A549 treated with AZD2906 at 1 μM for 4 hours (cell line): ENCODE data around the gene NACA. TPM values are rescaled to one million over a fixed set of nuclear protein-coding genes. Genes with fewer than 3 reads are reported as not detected.

Experiments
- total RNA-seq: library from RNA; stranded (reverse); fragments of 200-300 nt; extraction: Qiagen RNA extraction; gene quantifications from 5 replicates; pipeline ENCODE4 v1.2.3, GENCODE V29; 2022

The NACA gene
- total RNA-seq, result 1,458 to 1,777 TPM (median 1,493 TPM) in 5 replicates

DNA sequence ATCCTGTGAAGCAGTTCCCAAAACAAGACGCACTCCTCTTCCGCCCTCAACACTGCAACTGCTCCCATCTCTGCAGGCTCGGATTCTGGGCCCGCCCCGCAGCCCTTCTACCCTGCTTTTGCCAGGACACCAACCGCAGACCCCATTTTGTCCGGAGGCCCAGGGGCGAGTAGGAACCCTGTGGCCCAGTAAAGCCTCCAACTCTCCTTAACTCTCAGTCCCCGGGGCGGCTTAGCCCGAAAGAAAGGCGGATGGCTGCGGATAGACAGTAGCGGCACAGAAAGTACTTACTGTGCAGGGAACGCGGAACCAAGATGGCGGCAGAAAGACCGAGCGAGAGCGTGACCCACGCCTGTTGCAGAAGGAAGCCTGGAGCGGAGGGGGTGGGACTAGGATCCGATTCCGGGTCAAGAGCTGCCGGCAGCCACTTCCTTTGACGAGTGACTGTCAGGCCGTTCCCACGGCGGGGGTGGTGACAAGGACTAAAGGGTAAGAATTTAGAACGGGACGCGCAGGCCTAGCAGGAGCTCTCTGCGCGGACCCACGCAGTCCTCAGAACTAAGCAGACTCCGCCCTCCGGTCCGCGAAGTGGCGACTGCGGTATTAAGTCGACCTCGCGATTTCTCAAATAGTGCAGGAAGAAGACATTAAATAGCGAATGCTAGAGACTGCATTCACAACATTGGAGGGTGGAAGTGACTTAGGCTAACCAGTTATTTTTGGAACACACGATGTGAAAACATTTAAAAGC lies at the start of gene NACA:
Gene NACA (minus strand): TSS at position 328 of the 751 bp plus-strand sequence. CDS start 778 bp downstream, outside the sequence.

DNA sequence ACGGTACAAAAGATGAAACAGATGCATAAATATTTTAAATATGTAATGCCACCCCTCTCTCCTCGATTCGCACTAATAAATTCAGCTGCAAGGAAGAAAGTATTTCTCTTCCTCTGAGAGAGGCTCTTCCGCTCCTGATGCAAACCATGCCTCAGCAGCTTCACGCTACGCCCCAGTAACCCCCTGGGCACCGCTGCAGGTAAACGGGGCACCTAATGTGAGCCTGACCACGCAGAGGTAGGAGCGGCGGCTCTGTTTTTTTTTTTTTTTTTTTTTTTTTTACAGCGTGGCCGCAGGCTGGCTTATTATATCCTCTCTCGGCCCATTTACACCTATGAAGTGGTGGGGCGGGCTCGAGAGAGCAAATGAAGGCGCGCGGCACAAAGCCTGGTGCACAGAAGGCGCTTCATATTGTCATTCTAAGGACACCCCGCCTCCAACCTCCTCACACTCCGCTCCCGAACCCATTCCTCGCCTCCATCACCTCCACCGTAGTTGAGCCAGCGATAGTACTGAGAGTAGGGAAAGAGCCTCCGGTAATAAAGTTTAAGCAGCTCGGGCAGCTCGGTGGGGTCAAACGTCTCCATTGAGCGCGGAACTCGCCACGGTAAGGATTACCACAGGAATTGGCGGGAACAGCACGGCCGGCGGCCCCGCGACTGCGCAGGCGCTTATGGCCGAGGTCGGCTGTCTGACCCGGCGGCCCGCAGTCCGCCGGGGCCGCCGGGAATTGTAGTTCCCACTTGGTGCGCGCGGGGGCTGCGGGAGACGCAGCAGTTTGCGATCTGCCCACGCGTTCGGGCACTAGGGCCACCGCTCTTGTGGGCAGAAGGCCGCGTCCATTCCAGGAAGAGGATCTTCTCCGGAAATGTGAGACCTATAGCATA lies 26.9 kb upstream of the NACA start, which contains the start of gene PRIM1:
Gene PRIM1 (minus strand): TSS at position 612 of the 887 bp plus-strand sequence. CDS start 25 bp downstream, at position 587.

DNA sequence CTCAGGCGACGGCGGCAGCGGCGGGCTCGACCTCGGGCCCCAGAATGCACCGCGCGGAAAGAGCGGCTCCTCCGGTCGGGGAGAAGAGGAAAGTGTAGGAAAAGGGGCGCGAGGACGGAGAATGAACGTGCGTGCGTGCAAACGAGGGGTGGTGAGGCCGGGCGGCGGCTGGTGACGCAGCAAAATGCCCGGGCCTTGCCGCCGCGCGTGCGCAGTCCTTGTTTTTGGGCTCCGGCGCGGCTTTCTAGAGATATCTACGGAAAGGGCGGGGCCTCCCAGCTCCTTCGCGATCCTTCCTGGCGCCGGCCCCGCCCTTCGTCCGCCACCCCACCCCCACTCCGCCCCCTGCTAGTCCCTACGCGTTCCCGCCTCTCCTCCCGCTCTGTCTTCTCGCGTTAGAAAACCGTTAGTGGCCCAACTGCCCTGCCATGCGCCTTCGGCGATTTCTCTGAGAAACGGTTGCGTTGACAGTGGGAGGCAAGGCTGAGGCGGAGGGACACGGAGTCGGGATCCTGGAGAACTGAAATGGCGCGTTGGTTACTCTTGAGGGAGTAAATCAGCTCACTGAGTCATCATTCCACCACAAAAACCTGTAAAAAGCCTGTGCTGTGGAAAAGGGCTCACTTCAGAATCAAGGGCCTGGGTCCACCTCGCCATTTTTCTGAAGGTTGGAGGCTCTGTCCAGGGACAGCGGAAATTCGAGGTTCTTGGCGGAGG lies 36.8 kb downstream of the NACA start, which contains the start of gene PTGES3:
Gene PTGES3 (minus strand): TSS at position 156 of the 717 bp plus-strand sequence. CDS start 285 bp downstream, outside the sequence.

Other genes with a start within 250 kb of the NACA start
- 0.15 to 0.62 TPM (median 0.20 TPM) in 5 replicates for gene GLS2, start 237.1 kb downstream of the NACA start, total RNA-seq
- gene RBMS2, start 203.5 kb downstream of the NACA start, total RNA-seq, result 7.1 to 12.7 TPM (median 9.1 TPM) in 5 replicates
- gene BAZ2A, start 95.0 kb downstream of the NACA start, total RNA-seq, result 28.9 to 40.4 TPM (median 35.6 TPM) in 5 replicates
- 838 to 914 TPM (median 893 TPM) in 5 replicates for gene ATP5F1B, start 79.3 kb downstream of the NACA start, total RNA-seq
- 340 to 396 TPM (median 363 TPM) in 5 replicates for gene PTGES3, start 37.0 kb downstream of the NACA start, total RNA-seq
- gene PRIM1, start 27.0 kb upstream of the NACA start, total RNA-seq, result 22.5 to 29.6 TPM (median 23.8 TPM) in 5 replicates
- gene HSD17B6, start 38.0 kb upstream of the NACA start, total RNA-seq, result 0.93 to 1.6 TPM (median 1.3 TPM) in 5 replicates
- gene SDR9C7, start 209.1 kb upstream of the NACA start, total RNA-seq, result 0.03 to 0.08 TPM (median 0.05 TPM) in 4 of 5 replicates, not detected in the other
- gene RDH16, start 232.3 kb upstream of the NACA start, total RNA-seq, result 0.10 to 0.39 TPM (median 0.23 TPM) in 5 replicates